ENCODE results near the gene NPIPB6.

Gene NPIPB6

GRCh38 chr16:28308794-28309584 is 54.3 kb downstream of the NPIPB6 start:
- ChIA-PET POLR2A (no interaction called here), CTCF (interaction anchor here (0.6 to 3.3 kb wide), 4 partner anchors 9 to 31 kb away, joined by 3 to 14 read pairs (median 4); no protein-coding TSS in a partner anchor)
- H3K4me3 ChIP-seq (ENCODE audit: low read depth, low read length): no peak overlapping the region
- no peak for DNase-seq (ENCODE audit: low read depth, low spot score)
- TF ChIP-seq CTCF (IDR thresholded peaks at IDR 0.05; ENCODE audit: insufficient read depth, low read length, missing control alignments): no peak

DNA sequence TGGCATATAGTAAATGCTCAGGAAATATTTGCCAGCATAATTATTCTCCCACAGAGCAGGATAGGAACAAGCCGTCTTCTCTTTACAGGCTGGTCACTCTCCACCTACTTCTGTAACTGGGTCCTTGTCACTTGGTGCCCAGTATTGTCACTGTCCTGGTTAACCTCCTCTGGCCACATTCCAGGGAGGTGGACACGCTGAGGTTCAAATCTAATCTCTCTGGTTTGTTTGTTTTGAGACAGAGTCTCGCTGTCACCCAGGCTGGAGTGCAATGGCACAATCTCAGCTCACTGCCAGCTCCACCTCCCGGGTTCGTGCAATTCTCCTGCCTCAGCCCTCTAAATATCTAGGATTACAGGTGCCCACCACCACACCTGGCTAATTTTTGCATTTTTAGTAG is 55.4 kb downstream of the NPIPB6 start:
- POLR2A ChIA-PET: no interaction called here
- DNase-seq (ENCODE audit: low read depth, low spot score): no peak
- H3K4me3 ChIP-seq (ENCODE audit: low read depth, low read length): no peak overlapping the region
- CTCF ChIA-PET: interaction anchor here (3.3 kb wide), 1 partner anchor 10 kb away, joined by 14 read pairs; no protein-coding TSS in a partner anchor
- TF ChIP-seq CTCF (IDR thresholded peaks at IDR 0.05; ENCODE audit: insufficient read depth, low read length, missing control alignments): no peak

- no peak overlapping the region for H3K4me3 ChIP-seq (ENCODE audit: low read depth, low read length)
- DNase-seq (ENCODE audit: low read depth, low spot score): no peak
- ChIA-PET POLR2A (no interaction called here), CTCF (interaction anchor here (1.1 to 2.3 kb wide), 3 partner anchors 14 to 26 kb away, joined by 4 to 10 read pairs (median 7); no protein-coding TSS in a partner anchor)
- TF ChIP-seq CTCF (IDR thresholded peaks at IDR 0.05; ENCODE audit: insufficient read depth, low read length, missing control alignments): no peak
These were observed 59.1 kb downstream of the NPIPB6 start for GRCh38 chr16:28304214-28304613.

- DNase-seq (ENCODE audit: low read depth, low spot score): no peak
- ChIA-PET CTCF (interaction anchor here (0.6 to 2.3 kb wide), 3 partner anchors 15 to 25 kb away, joined by 3 to 10 read pairs (median 7); no protein-coding TSS in a partner anchor), POLR2A (no interaction called here)
- no peak for TF ChIP-seq CTCF (IDR thresholded peaks at IDR 0.05; ENCODE audit: insufficient read depth, low read length, missing control alignments)
- no peak overlapping the region for H3K4me3 ChIP-seq (ENCODE audit: low read depth, low read length)
These were observed 60.2 kb downstream of the NPIPB6 start for GRCh38 chr16:28303132-28303531.

GRCh38 chr16:28301620-28302019 is 61.7 kb downstream of the NPIPB6 start:
- H3K4me3 ChIP-seq (ENCODE audit: low read depth, low read length): no peak overlapping the region
- no peak for DNase-seq (ENCODE audit: low read depth, low spot score)
- ChIA-PET POLR2A (no interaction called here), CTCF (interaction anchor here (1.1 to 4.3 kb wide), 2 partner anchors 16 to 20 kb away, joined by 3 to 13 read pairs; no protein-coding TSS in a partner anchor)
- no peak for TF ChIP-seq CTCF (IDR thresholded peaks at IDR 0.05; ENCODE audit: insufficient read depth, low read length, missing control alignments)

DNA sequence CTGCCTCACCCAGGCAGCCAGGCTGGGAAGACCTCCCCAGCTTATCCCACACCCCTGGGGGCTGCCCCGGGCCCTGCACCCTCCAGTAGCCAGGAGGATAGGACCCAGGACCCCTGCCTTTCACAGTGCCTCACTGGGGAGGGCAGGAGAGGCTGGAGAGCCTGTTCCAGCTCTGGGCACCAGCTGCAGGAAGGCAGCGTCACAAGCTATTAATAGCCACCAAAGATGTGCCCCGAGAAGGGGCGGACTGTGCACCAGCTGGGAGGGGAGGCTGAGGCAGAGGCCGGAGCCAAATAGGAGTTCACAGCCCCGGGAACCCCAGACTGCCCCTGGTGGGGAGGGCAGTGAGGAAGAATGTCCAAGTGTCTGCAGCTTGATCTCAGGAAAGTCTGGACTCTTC is 62.2 kb downstream of the NPIPB6 start:
- H3K4me3 ChIP-seq (ENCODE audit: low read depth, low read length): no peak overlapping the region
- CTCF ChIA-PET: interaction anchor here (1.1 to 4.3 kb wide), 3 partner anchors 16 to 23 kb away, joined by 3 to 13 read pairs (median 5); no protein-coding TSS in a partner anchor
- no peak for DNase-seq (ENCODE audit: low read depth, low spot score)
- POLR2A ChIA-PET: no interaction called here
- TF ChIP-seq CTCF (IDR thresholded peaks at IDR 0.05; ENCODE audit: insufficient read depth, low read length, missing control alignments): no peak

Data from AG04449 (cell line).